ENCODE data around the gene FBXO40. TPM values are rescaled to one million over a fixed set of nuclear protein-coding genes. Genes with fewer than 3 reads are reported as not detected.

The FBXO40 gene
- total and polyA plus RNA-seq, 10 of the 15 experiments (the other 5 are each of a cell fraction or from before 2014, with no cell fraction given): 0.03 to 0.05 (median 0.04) TPM; not detected in 7

GRCh38 chr3:121581691-121582090, 11.5 kb upstream of the FBXO40 start:
- no peak for ATAC-seq
- Histone ChIP-seq H3K27ac (ENCODE audit: control insufficient read depth, insufficient read depth) (no peak overlapping the region), H3K27me3 (replicated peaks in 1 of 2; ENCODE audit: control insufficient read depth in 2 of 2, insufficient read depth in 2 of 2, low read length in 1 of 2) (no peaks in the 10 kb centered on the region), H3K4me2 (ENCODE audit: control insufficient read depth, insufficient read depth) (no peak overlapping the region), H3K79me2 (ENCODE audit: control insufficient read depth, insufficient read depth, low read length) (no peaks in the 10 kb centered on the region), H4K20me1 (ENCODE audit: control insufficient read depth, insufficient read depth) (no peaks in the 10 kb centered on the region), H3K4me3 (no peak overlapping the region), H3K9me3 (replicated peaks; ENCODE audit: control insufficient read depth, insufficient read depth, low read length) (no peaks in the 10 kb centered on the region), H3K9ac (ENCODE audit: control insufficient read depth, insufficient read depth, low read length) (no peak overlapping the region), H3K36me3 (ENCODE audit: control insufficient read depth in 2 of 2, insufficient read depth in 2 of 2, low read length in 1 of 2) (no peaks in the 10 kb centered on the region), H3K4me1 (ENCODE audit: control insufficient read depth, insufficient read depth, low read length) (no peaks in the 10 kb centered on the region), H2AFZ (ENCODE audit: control insufficient read depth, low read depth, low read length) (no peak overlapping the region)
- 32% methylated on average over 2 of the region's 2 CpGs for WGBS (ENCODE audit: insufficient coverage, insufficient replicate concordance, low lambda C conversion rate, missing lambda C conversion rate)
- TF ChIP-seq USF1 (IDR thresholded peaks at IDR 0.05; ENCODE audit: borderline replicate concordance, extremely low read length, insufficient read depth, low read depth, low read length): no peak
- TF ChIP-seq SKIL (IDR thresholded peaks at IDR 0.05; ENCODE audit: low read depth, poor library complexity, severe bottlenecking): no peak
- no peak for TF ChIP-seq EZH2 (IDR thresholded peaks at IDR 0.05; ENCODE audit: borderline replicate concordance, control insufficient read depth, low read depth, low read length)
- no peak for TF ChIP-seq REST (IDR thresholded peaks at IDR 0.05; ENCODE audit: low read depth, low read length)
- TF ChIP-seq DPF2 (IDR thresholded peaks at IDR 0.05): no peak
- no peak for TF ChIP-seq TCF7 (IDR thresholded peaks at IDR 0.05; ENCODE audit: borderline replicate concordance)
- TF ChIP-seq ZNF687 (IDR thresholded peaks at IDR 0.05): no peak
- in situ Hi-C loops (cut with MboI) (no loop called here), intact Hi-C loops (cut with micrococcal nuclease; ENCODE audit: unreplicated experiment) (no loop called here)
- BruUV-seq (replicated peaks): no TSS peak
- ChIA-PET CTCF (no interaction called here), POLR2A (no interaction called here), RAD21 (ENCODE audit: unreplicated experiment) (no interaction called here), SMC1A (ENCODE audit: uncharacterized antibody, unreplicated experiment) (interaction anchor here (1.5 kb wide), 1 partner anchor 12 kb away, joined by 3 read pairs; no protein-coding TSS in a partner anchor)
- no peak for FAIRE-seq
- no peak for DNase-seq (ENCODE audit: low read depth, low spot score)
